Mucosa of gallbladder (tissue), 1 donor: Measurements from ENCODE around the gene ELP2. TPM values are rescaled to one million over a fixed set of nuclear protein-coding genes. Genes with fewer than 3 reads are reported as not detected.
"Not testable (repeated sequence)": the region's sequence is repeated elsewhere in the genome, so short reads cannot be mapped to it uniquely, and the experiment has no call there.

Experiments used
- DNase-seq: peaks from one replicate; pipeline ENCODE4 v3.0.0-alpha.2; 2020; ENCODE audit warnings: low spot score
- total RNA-seq: library from RNA; stranded (reverse); gene quantifications from one replicate; pipeline ENCODE4 v1.2.1, GENCODE V29; 2021
- donor health status: DM: no; HTN: no; CAD: no.

The ELP2 gene
- total RNA-seq, 1 donor from 2014 or later: 65.5 TPM

GRCh38 chr18:36160959-36161371 is 31.3 kb downstream of the ELP2 start:
- DNase-seq: no peak

DNA sequence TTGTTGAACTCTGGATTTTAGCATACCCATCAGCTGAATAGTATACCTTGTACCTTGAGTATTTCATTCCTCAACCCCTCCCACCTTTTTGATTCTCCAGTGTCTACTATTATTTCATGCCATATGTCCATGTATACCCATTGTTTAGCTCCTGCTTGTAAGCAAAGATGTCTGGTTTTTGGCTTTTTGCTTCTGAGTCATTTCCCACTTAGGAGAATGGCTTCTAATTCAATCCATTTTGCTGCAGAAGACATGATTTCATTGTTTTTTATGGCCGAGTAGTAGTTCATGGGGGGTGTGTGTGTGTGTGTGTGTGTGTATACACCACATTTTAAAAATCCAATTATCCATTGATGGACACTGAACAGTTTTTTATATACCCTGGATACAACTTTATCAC is 33.3 kb downstream of the ELP2 start:
- DNase-seq: no peak

- no peak for DNase-seq
Measured at GRCh38 chr18:36167692-36168218, 38.1 kb downstream of the ELP2 start.

GRCh38 chr18:36168296-36168695 is 38.6 kb downstream of the ELP2 start:
- not testable (repeated sequence) for DNase-seq

DNA sequence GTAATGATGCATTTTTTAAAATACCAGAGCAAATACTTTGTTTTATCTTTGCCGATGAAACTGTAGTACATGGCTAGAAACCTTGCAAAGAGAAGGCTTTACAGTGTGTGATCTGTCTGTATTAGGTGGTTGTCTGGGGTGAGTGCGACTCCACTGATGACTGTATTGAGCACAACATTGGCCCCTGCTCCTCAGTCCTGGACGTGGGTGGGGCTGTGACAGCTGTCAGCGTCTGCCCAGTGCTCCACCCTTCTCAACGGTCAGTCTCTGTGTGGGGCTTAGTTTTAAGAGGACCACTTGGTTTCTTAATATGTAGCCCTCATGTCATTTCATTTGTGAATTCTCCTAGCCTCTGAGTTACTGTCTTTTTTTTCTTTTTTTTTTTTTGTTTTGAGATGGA is 40.2 kb downstream of the ELP2 start:
- DNase-seq: no peak

GRCh38 chr18:36175481-36175880 is 45.8 kb downstream of the ELP2 start:
- no peak for DNase-seq

DNA sequence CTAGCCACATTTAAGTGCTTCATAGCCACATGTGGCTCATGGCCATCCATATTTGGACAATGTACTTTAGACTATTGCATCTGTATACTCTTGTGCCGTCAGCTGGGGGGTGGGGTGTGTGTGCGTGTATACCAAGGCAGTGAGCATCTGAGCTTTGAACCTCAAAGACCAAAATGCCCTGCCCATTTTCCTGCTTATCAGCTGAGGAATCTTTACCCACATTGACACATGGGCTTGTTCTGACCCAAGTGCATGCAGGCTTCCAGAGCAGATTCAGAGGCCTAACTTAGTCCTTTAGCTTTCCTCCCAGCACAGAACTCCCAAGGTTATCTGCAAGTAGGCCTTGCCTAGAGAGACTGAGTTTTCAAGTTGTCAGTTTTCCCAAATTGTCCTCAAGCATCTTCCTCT is 46.5 kb downstream of the ELP2 start:
- DNase-seq: peak; percentile 74

DNA sequence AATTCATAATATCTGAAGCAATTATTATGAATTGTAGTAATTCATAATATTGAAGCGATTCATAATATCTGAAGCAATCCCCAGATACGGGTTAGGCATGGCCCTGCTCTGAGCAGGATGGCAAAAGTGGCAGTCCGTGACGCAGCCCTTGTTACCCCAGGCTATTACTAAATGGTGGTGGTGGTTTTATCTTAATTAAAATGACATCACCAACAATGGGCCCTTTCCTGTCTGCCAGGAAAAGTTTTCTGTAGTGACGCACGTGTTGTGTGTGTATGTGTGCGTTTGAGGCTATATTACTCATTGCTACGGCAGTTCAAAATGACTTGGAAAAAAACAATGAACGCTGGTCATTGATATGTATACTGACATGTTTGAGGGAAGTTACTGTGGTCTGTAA is 47.0 kb downstream of the ELP2 start:
- DNase-seq: no peak

GRCh38 chr18:36177913-36178312 is 48.2 kb downstream of the ELP2 start:
- DNase-seq: no peak

- peak; percentile 84 for DNase-seq
Measured at GRCh38 chr18:36179562-36180355, 50.1 kb downstream of the ELP2 start.

- no peak for DNase-seq
Measured at GRCh38 chr18:36181441-36181840, 51.7 kb downstream of the ELP2 start.

GRCh38 chr18:36181898-36182506 is 52.3 kb downstream of the ELP2 start:
- DNase-seq: no peak

GRCh38 chr18:36183033-36183432 is 53.3 kb downstream of the ELP2 start:
- no peak for DNase-seq

DNA sequence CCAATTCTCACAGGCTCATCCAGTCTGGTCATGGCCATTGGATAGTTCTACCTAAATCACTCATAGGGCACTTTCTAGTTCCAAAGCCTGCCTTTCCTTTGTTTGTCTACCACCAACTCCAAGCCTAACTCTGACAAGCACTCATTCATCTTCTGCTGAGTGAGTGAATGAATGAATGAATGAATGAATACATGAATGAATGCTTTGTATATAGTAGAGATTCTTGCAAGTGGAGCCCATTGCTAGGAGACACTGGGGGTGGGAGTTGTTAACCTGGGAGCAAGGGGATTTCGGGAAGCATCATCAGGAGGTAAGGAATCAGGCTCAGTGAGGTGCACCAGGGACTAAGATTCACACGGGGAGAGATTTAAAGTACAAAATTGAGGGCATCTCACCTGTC is 54.3 kb downstream of the ELP2 start:
- no peak for DNase-seq

- no peak for DNase-seq
Measured at GRCh38 chr18:36185157-36185556, 55.5 kb downstream of the ELP2 start.

GRCh38 chr18:36185901-36186460 is 56.3 kb downstream of the ELP2 start:
- no peak for DNase-seq

DNA sequence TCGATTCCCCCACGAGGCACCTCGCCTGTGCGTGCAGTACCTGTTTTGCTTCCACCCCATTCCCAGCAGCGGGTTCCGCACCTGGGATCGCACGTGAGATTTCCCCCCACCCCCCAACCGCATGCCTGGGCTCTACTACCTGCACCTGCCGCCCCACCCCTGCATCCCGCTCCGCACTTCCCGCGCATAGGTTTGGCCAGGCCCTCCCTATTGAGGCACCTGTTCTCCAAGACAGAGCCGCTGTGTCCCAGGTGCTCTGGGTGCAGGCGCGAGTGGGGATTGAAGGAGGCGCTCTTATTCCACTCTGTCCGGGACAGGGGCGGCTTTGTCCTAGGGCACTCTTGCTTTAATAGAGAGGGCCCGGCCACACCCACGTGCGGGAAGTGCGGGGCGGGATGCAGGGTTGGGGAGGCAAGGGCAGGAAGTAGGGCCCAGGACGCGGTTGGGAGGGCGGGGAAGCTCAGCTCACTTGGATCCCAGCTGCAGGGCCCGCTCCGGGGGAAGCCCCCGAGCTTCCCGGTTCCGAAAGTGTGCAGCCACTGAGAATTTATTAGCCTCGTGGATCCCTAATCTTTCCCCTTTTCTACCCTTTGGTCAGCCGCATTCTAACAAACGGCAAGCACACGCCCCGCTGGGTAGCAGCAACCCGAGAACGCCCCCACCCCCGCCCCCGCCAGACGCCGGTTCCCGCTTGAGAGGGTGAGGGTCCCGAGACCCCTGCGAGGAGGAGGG is 56.9 kb downstream of the ELP2 start:
- no peak for DNase-seq

- peak; percentile 84 for DNase-seq
Measured at GRCh38 chr18:36187193-36187825, 57.6 kb downstream of the ELP2 start, which contains the start of gene MOCOS. MOCOS (plus strand) TSS chr18:36187497; CDS start chr18:36187540, 43 bp downstream.

DNA sequence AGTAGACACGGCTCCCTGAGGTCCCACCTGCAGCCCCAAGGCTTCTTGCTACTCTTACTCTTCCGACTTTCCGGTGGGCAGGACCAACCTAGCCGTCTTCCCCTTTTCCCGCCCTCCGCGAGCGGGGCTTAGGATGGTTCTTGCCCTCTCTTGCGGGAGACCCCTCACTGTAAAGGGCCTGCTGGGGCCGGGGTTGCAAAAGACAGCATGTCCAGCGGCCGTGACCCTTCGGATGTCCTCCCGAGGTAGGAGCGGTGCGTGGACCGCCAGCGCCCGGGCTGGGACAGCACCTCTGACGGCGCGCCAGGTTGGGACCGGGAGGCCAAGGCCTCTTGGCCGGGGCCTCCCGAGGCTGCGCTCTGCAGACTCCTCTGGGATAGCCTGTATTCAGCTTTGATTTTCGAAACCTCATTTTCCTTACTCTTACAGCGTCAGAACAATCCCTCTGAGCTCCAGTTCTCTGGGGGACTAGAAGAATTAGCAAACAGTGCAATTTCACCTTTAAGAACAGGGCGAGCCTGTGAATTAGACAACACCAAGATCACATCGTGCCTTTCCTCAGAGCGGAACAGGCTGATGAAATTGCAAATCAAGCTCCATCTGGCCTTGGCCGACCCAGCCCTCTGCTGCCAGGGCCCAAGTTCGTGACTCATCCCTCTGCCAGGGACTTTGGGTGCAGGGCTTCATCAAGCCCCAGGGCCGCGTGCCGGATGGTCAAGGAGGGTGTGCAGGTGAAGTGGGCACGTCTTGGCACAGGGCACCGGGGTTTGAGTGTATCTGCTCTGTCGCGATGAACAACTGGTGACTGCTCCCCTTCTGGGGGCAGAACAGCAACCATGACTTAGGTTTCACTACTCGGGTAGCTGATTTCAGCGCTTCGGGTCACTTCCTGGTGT is 58.4 kb downstream of the ELP2 start:
- no peak for DNase-seq

DNA sequence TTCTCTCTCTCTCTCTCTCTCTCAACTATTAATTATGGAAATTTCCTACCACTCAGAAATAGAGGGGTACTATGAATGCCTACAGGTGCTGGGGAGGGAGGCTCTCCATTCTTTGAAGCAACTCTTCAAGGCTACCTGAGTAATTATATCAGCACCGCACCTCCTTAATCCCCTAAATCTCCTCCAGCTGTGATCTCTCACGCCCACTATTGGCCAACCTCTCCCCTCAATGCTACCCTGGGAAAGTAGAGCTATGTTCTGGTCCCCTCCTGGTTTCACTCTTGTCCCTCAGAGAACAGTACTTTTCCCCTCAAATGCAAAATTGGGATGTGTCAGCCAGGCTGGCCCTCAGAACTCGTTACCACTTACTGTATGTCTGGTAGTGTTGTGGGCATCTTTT is 59.2 kb downstream of the ELP2 start:
- DNase-seq: no peak

GRCh38 chr18:36189486-36189885 is 59.8 kb downstream of the ELP2 start:
- DNase-seq: no peak
